Peyer's patch (tissue), 4 donors: ENCODE data around the gene DAB1.

Experiments
- CTCF ChIP-seq, 6 experiments: fragments of 450-650 bp in 4 of 6; fragments of 200-600 bp in 2 of 6; sonication (generic) in 1 of 6; IDR thresholded peaks; one replicate each; pipeline ENCODE4 v1.5.1; 2017 to 2019; ENCODE audit warnings: antibody characterized with exemption in 6 of 6, mild to moderate bottlenecking in 3 of 6, moderate library complexity in 1 of 6
- POLR2A ChIP-seq, 2 donors: fragments of 450-650 bp; IDR thresholded peaks; one replicate each; pipeline ENCODE4 v1.5.1; 2017; ENCODE audit warnings: antibody characterized with exemption in 2 of 2, mild to moderate bottlenecking in 2 of 2, moderate library complexity in 2 of 2

- no peak for TF ChIP-seq POLR2A (IDR thresholded peaks at IDR 0.05)
- no peak for TF ChIP-seq CTCF (IDR thresholded peaks at IDR 0.05)
Measured at GRCh38 chr1:56948403-56949023, 475.3 kb downstream of the DAB1 start.
